GM23248 (cell line): ENCODE results near the gene ZC3H18. TPM values are rescaled to one million over a fixed set of nuclear protein-coding genes. Genes with fewer than 3 reads are reported as not detected.
A peak's percentile ranks its signal among the peaks of the same experiment; 100 is the strongest.

ENCODE experiments used
- DNase-seq: peaks from one replicate; pipeline ENCODE4 v3.0.0-alpha.2; 2015
- H2AFZ ChIP-seq: fragments of 200-600 bp; sonication (generic); 2 replicates; pipeline ENCODE4 v1.6.1; 2016; ENCODE audit warnings: antibody characterized with exemption
- H3F3A ChIP-seq: fragments of 200-600 bp; sonication (generic); 2 replicates; pipeline ENCODE4 v1.6.1; 2016; ENCODE audit warnings: mild to moderate bottlenecking, antibody characterized with exemption, mixed run types; ENCODE audit not compliant: insufficient read depth
- H3K27ac ChIP-seq: fragments of 200-600 bp; sonication (generic); 2 replicates; pipeline ENCODE4 v1.5.1; 2016; ENCODE audit warnings: mild to moderate bottlenecking
- H3K27me3 ChIP-seq: fragments of 200-600 bp; sonication (generic); replicated peaks from 2 replicates; pipeline ENCODE4 v1.6.1; 2016; ENCODE audit warnings: mild to moderate bottlenecking; ENCODE audit not compliant: insufficient read depth
- H3K36me3 ChIP-seq: fragments of 200-600 bp; sonication (generic); 2 replicates; pipeline ENCODE4 v1.6.1; 2016; ENCODE audit warnings: low read depth, mild to moderate bottlenecking
- H3K4me1 ChIP-seq: fragments of 200-600 bp; sonication (generic); 2 replicates; pipeline ENCODE4 v1.6.1; 2016; ENCODE audit warnings: mild to moderate bottlenecking; ENCODE audit not compliant: insufficient read depth
- H3K4me2 ChIP-seq: fragments of 200-600 bp; sonication (generic); one replicate; pipeline ENCODE4 v1.6.1; 2016; ENCODE audit warnings: mild to moderate bottlenecking; ENCODE audit not compliant: unreplicated experiment
- H3K4me3 ChIP-seq: fragments of 200-600 bp; sonication (generic); 2 replicates; pipeline ENCODE4 v1.5.1; 2016; ENCODE audit warnings: mild to moderate bottlenecking
- H3K79me2 ChIP-seq: fragments of 200-600 bp; sonication (generic); 2 replicates; pipeline ENCODE4 v1.6.1; 2016; ENCODE audit warnings: mild to moderate bottlenecking; ENCODE audit not compliant: insufficient read depth
- H3K9ac ChIP-seq: fragments of 200-600 bp; sonication (generic); 2 replicates; pipeline ENCODE4 v1.6.1; 2016; ENCODE audit warnings: mild to moderate bottlenecking
- H3K9me2 ChIP-seq: fragments of 200-600 bp; sonication (generic); 2 replicates; pipeline ENCODE4 v1.6.1; 2016; ENCODE audit warnings: mixed run types, mild to moderate bottlenecking, moderate library complexity; ENCODE audit not compliant: insufficient read depth
- H3K9me3 ChIP-seq: fragments of 200-600 bp; sonication (generic); one replicate; pipeline ENCODE4 v1.6.1; 2017; ENCODE audit warnings: low read depth
- H4K20me1 ChIP-seq: fragments of 200-600 bp; sonication (generic); 2 replicates; pipeline ENCODE4 v1.6.0; 2016; ENCODE audit not compliant: insufficient read depth
- EZH2 ChIP-seq: fragments of 200-600 bp; sonication (generic); IDR thresholded peaks from 2 replicates; pipeline ENCODE4 v1.6.1; 2018; ENCODE audit warnings: antibody characterized with exemption, mild to moderate bottlenecking; ENCODE audit not compliant: insufficient read depth, poor library complexity, severe bottlenecking
- EZH2phosphoT487 ChIP-seq: fragments of 200-600 bp; sonication (generic); IDR thresholded peaks from 2 replicates; pipeline ENCODE4 v1.6.1; 2018; ENCODE audit warnings: antibody characterized with exemption, moderate library complexity, mild to moderate bottlenecking, low read depth; ENCODE audit not compliant: insufficient read depth
- WGBS, 2 experiments: methylation state at CpG; one replicate each; pipeline ENCODE4 v1.1.6; 2015 to 2017; ENCODE audit warnings: low lambda C conversion rate in 2 of 2, low coverage in 1 of 2; ENCODE audit errors: missing lambda C conversion rate in 2 of 2; 5-methylcytosine and 5-hydroxymethylcytosine counted together
- in situ Hi-C: fragments of 300-500 bp; cut with MboI; formaldehyde crosslinking; loops from 2 replicates; pipeline ENCODE4 v1.15.0; 2020
- polyA plus RNA-seq: library from polyadenylated mRNA; unstranded; fragments of >200 nt; fragmentation: Nextera tagmentation; extraction: Ambion mirVana; gene quantifications from 2 replicates; pipeline ENCODE4 v1.2.1, GENCODE V29; 2016
- total RNA-seq: library from RNA; depleted of rRNA; stranded (reverse); fragments of >200 nt; shearing (Covaris generic); gene quantifications from 2 replicates; pipeline ENCODE4 v1.2.3, GENCODE V29; 2014

ZC3H18 gene
- total and polyA plus RNA-seq, 2 experiments from 2014 or later = 9.7 to 24.9 TPM

- no peaks in the 10 kb centered on the region for H3K27me3 ChIP-seq
- no peak overlapping the region for H3K27ac ChIP-seq
- H3K9me3 ChIP-seq = no peaks in the 10 kb centered on the region
- no peaks in the 10 kb centered on the region for H3K4me1 ChIP-seq
- 97 to 99% methylated on average over 6 of the region's 6 CpGs for WGBS, 2 experiments
- peaks cover 45% of the 10 kb centered on the region for H3K79me2 ChIP-seq
- no peak overlapping the region for H2AFZ ChIP-seq
- TF ChIP-seq EZH2 = no peak
- TF ChIP-seq EZH2phosphoT487 = no peak
- DNase-seq = no peak
- no peak overlapping the region for H3K4me3 ChIP-seq
- in situ Hi-C loops = no loop called here
- no peak overlapping the region for H3K9ac ChIP-seq
- H3F3A ChIP-seq = no peaks in the 10 kb centered on the region; the same call in 1 of the 2 replicates
- no peak overlapping the region for H3K4me2 ChIP-seq
- no peaks in the 10 kb centered on the region for H4K20me1 ChIP-seq
- peaks cover 31% of the 10 kb centered on the region; the same call in 1 of the 2 replicates for H3K36me3 ChIP-seq
- H3K9me2 ChIP-seq = no peaks in the 10 kb centered on the region
These were observed 18.6 kb downstream of the ZC3H18 start for GRCh38 chr16:88588754-88589153.

DNA sequence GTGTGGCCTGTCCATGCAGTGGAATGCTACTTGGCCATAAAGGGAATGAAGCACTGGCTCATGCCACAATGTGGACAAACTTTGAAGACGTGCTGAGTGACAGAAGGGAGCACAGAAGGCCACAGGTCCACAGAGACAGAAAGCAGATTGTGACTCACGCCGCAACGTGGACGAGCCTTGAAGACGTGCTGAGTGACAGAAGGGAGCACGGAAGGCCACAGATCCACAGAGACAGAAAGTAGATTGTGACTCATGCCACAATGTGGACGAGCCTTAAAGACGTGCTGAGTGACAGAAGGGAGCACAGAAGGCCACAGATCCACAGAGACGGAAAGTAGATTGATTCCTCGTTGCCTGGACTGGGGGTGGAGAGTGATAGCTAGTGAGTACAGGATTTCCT is 19.2 kb downstream of the ZC3H18 start:
- no peaks in the 10 kb centered on the region for H4K20me1 ChIP-seq
- H3K9ac ChIP-seq = no peak overlapping the region
- TF ChIP-seq EZH2 = no peak
- no peak for TF ChIP-seq EZH2phosphoT487
- no peak overlapping the region for H3K4me2 ChIP-seq
- no peaks in the 10 kb centered on the region for H3K27me3 ChIP-seq
- H3K4me3 ChIP-seq = no peak overlapping the region
- no peak for DNase-seq
- 88 to 91% methylated on average over 11 of the region's 11 CpGs for WGBS, 2 experiments
- no peaks in the 10 kb centered on the region for H3K9me2 ChIP-seq
- H2AFZ ChIP-seq = no peak overlapping the region
- in situ Hi-C loops = no loop called here
- H3K79me2 ChIP-seq = peaks cover 44% of the 10 kb centered on the region
- H3F3A ChIP-seq = no peaks in the 10 kb centered on the region; the same call in 1 of the 2 replicates
- peaks cover 31% of the 10 kb centered on the region; the same call in 1 of the 2 replicates for H3K36me3 ChIP-seq
- H3K27ac ChIP-seq = no peak overlapping the region
- no peaks in the 10 kb centered on the region for H3K9me3 ChIP-seq
- no peaks in the 10 kb centered on the region for H3K4me1 ChIP-seq

- H3K4me3 ChIP-seq = no peak overlapping the region
- in situ Hi-C loops = no loop called here
- no peaks in the 10 kb centered on the region for H3K27me3 ChIP-seq
- H3F3A ChIP-seq = no peaks in the 10 kb centered on the region; the same call in 1 of the 2 replicates
- H3K36me3 ChIP-seq = peaks cover 31% of the 10 kb centered on the region; the same call in 1 of the 2 replicates
- no peaks in the 10 kb centered on the region for H4K20me1 ChIP-seq
- no peaks in the 10 kb centered on the region for H3K4me1 ChIP-seq
- H2AFZ ChIP-seq = no peak overlapping the region
- no peaks in the 10 kb centered on the region for H3K9me2 ChIP-seq
- TF ChIP-seq EZH2 (no peak), EZH2phosphoT487 (no peak)
- peak; percentile 78 for DNase-seq
- no peak overlapping the region for H3K4me2 ChIP-seq
- no peaks in the 10 kb centered on the region for H3K9me3 ChIP-seq
- WGBS, 2 experiments = 60 to 61% methylated on average over 10 of the region's 10 CpGs
- peaks cover 39% of the 10 kb centered on the region for H3K79me2 ChIP-seq
- peak overlapping the region; percentile 27; the same call in 1 of the 2 replicates for H3K27ac ChIP-seq
- H3K9ac ChIP-seq = no peak overlapping the region
These were observed 21.4 kb downstream of the ZC3H18 start for GRCh38 chr16:88591577-88592021.

- Histone ChIP-seq H3F3A (no peaks in the 10 kb centered on the region; the same call in 1 of the 2 replicates), H4K20me1 (no peaks in the 10 kb centered on the region), H3K27ac (no peak overlapping the region), H3K9me3 (no peaks in the 10 kb centered on the region), H3K36me3 (peaks cover 23% of the 10 kb centered on the region; the same call in 1 of the 2 replicates), H3K9me2 (no peaks in the 10 kb centered on the region), H2AFZ (no peak overlapping the region), H3K27me3 (no peaks in the 10 kb centered on the region), H3K4me2 (no peak overlapping the region), H3K4me3 (no peak overlapping the region), H3K9ac (no peak overlapping the region), H3K79me2 (peaks cover 45% of the 10 kb centered on the region), H3K4me1 (no peaks in the 10 kb centered on the region)
- in situ Hi-C loops = no loop called here
- TF ChIP-seq EZH2phosphoT487 = no peak
- TF ChIP-seq EZH2 = no peak
- DNase-seq = no peak
- 97 to 98% methylated on average over 12 of the region's 12 CpGs for WGBS, 2 experiments
These were observed 22.9 kb downstream of the ZC3H18 start for GRCh38 chr16:88593061-88593460.

DNA sequence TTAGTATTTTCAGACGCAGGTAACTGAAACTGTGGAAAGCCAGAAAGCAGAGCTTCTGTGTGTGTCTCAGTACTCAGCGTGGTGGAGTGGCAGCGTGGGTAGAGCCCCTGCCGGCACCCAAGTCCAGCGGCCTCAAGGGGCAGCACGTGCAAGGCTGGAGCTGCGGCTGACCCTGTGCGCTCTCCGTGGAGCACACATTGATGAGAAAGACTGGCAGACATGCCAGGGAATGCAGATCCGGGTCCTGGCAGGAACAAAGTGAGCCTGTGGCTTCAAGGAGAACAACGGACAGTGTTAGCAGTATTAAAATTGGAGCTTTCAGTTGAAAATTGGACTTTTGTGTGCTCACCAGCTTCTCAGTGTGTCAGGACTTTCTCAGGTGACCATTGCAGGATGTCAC is 23.3 kb downstream of the ZC3H18 start:
- 88 to 89% methylated on average over 11 of the region's 11 CpGs for WGBS, 2 experiments

More for the DNA sequence above, 23.3 kb downstream of the ZC3H18 start:
- no peak for TF ChIP-seq EZH2
- TF ChIP-seq EZH2phosphoT487 = no peak
- Histone ChIP-seq H3K9me3 (no peaks in the 10 kb centered on the region), H3F3A (no peaks in the 10 kb centered on the region; the same call in 1 of the 2 replicates), H2AFZ (no peak overlapping the region), H3K4me3 (no peak overlapping the region), H3K4me1 (no peaks in the 10 kb centered on the region), H3K27ac (no peak overlapping the region), H4K20me1 (no peaks in the 10 kb centered on the region), H3K79me2 (peaks cover 45% of the 10 kb centered on the region), H3K4me2 (no peak overlapping the region), H3K9me2 (no peaks in the 10 kb centered on the region), H3K36me3 (peaks cover 19% of the 10 kb centered on the region; the same call in 1 of the 2 replicates), H3K27me3 (no peaks in the 10 kb centered on the region), H3K9ac (no peak overlapping the region)
- DNase-seq = no peak
- in situ Hi-C loops = no loop called here
